Measurements from ENCODE around the gene NPAS3.

NPAS3 gene

DNA sequence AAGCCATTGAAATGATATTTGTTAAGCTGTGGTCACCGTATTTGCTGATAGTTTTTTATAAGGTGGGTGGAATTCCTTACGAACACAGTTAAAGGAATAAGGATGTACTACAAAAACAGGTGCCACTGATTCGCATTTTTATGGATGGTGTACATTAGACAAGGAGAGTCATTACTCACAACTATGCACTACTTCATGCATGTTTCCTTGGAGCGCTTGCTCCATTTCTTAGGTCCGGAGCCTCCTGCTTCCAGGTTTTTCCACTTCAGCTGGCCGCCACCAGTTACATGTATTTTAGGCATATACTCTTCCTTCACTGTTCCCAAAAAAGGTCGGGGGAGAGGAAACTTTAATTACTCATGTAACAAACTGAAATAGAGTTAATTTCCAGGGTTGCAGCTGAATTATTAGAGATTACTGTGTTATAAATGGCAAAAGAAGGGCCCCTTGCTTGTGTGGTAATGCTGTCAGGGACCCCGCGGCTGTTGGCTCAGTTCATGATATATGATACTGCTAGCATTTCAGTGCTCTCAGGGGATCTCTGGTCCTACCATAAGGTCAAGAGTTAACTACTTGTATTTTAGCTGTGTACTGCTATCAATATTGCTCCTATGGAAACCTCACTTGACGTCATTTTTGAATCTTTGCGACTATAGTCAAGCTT, 454.7 kb downstream of the NPAS3 start:
- DNase-seq: no peak

DNA sequence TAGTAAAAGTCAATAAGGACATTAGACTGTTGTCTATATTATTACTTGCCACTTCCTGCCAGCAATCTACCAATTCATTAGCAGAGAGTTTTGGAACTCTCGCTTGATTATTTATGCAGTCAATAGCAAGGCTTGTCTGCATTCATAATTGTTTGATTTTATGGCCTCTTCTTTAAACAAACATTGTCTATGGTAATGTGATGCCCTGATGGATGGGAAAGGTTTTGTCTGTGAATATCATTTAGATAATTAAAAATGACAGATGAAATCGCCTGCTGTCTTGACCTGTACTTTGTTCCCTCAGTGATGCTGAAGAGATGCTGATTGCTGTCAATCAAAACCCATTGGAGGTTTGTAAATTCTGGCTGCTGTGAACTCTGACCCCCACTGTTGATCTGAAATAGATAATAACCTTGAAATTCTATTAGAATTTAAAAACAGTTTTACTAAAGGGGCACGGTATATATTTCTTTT, 455.3 kb downstream of the NPAS3 start:
- DNase-seq: no peak

DNA sequence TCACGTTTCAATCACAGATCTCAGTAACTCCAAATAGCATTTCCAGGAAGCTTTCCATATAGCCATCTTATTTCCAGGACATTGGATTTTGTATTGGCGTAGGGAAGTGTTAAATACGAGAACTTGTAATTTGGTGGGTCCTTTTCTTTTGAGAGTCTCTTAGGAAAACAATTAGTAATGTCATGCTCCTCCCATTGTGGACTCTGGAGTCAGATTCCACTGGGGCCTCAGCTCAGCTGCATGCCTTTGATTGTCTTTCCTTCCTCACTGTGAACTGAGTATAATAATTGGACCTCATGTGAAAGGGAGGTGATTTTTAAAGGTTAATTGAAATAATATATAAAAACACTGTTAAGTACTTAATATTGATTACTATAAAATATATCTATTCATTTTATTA, 462.6 kb downstream of the NPAS3 start:
- DNase-seq: no peak

DNA sequence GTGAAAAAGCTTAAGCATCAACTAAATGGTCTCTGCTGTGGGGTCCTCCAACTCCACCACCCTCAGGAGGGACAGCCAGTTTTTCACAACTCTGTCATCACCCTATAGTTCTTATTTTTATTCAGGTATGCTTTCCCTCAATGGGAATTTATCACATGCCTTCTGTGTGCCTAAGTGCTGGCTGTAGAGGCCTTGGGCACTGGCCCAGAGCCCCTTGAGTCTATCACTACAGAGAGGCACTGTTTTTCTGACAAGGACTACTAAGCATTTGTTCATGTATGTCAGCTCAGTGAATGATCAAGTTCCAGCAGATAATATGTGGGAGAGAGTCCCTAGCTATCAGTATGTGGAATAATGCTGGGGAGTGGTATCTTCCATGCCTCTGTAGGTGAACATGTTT, 463.9 kb downstream of the NPAS3 start:
- no peak for DNase-seq

DNA sequence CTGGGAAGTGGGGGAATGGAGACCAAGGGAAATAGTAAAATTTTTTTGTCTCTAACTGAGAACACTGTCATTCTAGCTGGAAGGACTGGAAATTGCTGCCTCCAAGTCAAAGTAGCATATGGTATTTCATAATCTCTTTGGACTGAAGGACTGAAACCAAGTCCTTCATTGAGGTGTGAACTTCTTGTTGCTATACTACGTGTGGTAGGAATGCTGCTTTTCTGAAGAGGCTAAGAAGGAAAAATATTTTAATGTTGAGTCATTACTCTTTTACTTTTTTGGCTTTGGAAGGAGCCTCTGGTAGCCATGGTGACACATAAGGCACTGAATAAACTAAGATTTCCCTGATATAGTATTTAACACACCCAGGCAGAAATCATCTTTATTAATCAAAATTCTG, 465.4 kb downstream of the NPAS3 start:
- no peak for DNase-seq

DNA sequence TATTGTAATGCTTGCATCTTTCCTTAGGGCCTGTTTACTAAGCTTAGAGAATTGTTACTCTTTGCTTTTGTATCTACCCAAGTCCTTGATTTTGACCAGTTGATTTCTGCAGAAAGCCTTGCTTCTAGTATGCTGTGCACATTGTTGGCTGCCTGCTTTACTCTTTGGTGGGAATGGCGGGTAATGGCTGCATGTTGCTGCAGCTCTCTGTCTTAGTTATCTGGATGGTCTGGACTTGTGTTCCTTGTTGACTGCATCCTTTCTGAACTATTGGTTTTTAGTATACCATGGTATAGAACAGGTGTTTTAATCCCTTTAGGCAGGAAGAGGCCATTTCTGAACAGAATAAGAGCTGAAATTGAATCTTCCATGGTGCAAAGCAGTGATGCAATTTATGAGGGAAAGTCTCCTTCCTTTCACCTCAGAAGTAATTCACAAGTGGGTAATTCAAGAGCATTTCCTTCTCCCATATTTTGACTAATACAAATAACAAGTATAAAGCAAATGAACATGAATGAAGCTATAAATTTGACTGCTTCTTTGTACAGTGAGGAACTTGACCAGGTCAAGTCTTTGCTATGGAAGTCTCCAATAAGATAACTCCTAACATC, 466.4 kb downstream of the NPAS3 start:
- no peak for DNase-seq

DNA sequence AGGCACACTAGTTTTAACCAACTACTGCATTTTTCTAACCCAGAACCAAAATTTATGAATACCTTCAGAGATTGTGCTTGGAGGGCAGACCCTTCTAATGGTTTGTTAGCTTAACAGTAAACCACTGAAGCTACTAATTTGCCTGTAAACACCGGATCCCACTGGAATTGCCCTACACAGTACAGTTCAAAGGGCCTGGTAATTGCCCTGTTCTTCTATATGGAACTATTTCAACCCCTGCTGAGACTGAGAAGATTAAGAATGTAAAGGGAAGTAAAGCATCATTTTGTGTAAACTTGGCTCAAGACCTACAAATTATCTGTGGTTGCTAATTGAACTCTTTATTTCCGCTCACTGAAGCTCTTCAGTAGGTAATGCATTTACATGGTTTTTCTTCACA, 468.1 kb downstream of the NPAS3 start:
- DNase-seq: no peak

DNA sequence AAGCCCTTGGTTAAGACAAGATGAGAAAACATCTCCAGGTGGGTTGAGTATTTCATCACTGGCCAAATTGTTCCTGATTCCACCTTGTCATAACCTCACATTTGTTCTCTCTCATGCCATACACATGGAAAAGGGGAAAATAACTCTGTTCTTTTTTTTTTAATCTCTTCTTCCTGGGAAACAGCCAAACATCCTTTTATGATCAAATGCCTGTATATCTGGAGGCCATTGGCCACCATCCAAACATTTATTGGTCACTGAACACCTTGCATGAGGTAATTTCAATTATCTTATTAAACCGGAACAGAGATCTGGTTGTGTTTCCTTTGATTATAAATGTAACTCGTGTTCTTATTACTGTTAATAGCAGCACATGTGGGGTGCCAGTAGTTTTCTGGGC, 469.6 kb downstream of the NPAS3 start:
- DNase-seq: no peak

DNA sequence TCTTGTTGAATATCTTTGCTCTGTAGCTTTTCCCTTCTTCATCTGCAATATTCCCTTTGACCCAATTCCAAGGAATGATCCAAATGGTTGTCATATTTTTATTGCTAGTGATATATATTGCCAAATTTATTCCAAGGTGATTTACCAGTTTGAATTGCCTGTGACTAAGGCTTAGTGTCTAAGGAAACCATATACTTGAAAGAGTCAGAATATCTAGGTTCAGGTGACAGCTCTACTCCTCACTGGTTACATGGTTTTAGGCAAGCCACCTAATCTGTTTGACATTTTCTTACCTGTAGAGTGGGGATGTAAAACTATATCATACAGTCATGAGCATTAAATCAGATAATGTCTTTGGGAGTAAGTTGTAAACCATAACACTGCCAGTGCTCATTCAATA, 473.8 kb downstream of the NPAS3 start:
- no peak for DNase-seq

DNA sequence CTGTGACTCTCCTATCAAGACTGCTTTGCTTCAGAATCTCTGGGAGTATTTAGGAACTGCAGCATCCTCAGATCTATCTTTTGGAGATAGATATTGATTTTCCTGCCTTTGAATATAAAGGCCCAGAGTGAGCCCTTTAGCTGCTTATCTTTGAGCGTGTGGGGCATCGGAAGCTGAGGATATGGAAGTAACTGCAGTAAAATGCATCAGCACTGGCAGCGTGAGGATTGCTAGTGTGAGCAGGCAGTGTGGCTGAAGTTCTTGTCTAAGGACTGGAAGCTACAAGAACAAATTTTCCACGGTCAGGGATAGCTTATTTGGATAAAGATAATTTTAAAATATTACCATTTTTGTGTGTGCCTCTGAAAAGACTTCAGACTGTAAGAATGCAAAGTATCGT, 474.7 kb downstream of the NPAS3 start:
- no peak for DNase-seq

DNA sequence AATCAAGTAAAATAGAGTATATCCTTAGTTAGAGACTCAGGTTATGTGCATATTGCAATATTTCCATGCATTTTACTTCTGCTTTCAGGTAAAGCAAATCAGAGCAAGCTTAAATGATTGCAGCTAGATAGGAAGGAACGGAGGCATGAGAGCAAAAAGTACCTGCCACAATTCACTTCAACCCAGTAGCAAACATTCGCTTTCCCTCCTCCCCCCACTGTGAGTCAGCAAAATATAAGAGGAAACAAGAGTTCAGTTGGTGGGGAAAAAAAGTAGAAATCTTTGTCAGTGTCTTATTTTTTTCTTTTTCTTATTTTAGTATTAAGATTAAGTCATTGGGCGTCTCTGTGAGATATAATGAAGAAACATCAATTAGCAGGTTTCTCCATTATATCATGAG, 475.4 kb downstream of the NPAS3 start:
- no peak for DNase-seq

DNA sequence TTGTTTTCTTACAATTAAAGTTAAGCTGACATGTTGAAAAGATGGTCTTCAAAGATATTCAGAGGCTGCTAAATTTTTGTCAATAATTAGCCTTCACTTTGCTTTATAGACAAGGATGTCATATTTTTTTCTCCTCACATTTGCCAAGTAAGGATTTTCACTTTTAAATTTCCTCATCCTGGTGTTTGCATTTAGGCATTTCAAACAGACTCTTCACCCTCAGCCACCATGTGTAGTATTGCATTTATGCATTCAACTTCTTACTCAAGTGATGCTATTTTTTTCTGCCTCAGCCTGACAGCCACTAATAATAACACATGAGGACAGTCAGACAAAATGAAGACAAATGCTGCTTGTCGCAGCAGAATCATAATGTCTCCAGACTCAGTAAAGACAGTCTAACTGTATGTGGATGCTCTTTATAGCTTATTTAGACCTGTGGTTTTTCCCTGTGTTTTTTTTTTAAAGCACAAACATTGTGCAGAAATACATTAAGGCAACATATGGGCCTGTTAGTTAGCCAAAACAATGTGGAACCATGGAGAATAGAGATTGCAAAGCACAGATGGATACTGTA, 481.5 kb downstream of the NPAS3 start:
- no peak for DNase-seq

DNA sequence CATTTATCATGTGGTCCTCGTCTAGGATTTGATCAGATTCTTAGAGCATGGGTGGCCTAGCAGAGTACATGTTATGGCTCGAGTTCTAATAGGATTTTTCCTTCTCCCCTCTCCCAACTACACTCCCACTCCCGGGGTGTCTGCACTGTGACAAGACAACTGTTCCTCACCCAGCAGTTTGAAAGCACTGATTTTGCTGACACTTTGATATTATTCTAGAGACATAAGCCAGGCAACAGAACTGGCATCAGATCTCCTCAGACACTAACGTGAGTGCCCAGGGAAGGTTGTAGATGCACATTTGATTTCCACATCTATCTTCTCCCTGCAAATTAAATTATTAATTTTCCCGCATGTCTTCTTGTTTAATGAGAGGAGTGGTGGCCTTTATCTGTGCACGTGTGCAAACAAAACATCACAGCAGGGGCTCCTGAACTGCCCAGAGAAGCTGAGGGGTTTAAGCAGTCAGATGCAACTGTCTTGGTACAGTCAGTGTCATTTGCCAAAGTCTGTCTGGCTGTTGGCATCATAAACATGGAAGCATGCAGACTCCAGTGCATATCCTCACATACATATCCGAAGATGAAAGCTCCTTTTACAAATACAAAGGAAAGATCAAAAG, 491.8 kb downstream of the NPAS3 start:
- no peak for DNase-seq

DNA sequence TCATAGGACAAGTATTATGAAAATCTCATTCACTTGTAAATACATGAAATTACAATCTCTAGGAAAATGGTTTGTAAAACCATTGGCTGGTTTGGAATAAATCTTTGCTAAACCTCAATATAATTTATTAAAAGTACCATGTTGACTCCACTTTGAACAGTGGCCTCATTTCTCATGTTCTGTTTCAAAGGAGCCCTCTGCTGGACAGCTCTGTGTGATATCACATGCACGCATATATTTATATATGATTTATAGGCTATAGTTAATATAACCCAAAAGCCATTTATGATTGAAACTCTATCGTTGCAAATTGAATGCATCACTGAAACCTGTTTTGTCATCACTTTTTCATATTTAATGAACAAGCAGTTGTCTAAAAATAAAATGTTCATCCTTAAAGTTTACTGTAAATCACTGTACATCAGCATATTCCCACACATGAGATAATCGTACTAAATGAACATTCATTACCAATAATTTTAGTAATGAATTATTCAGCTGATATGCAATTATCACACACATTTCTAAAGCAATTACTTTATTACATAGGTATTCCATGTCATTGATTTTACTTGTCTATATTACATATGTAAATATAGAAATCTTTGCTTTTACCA, 493.8 kb downstream of the NPAS3 start:
- DNase-seq: no peak

DNA sequence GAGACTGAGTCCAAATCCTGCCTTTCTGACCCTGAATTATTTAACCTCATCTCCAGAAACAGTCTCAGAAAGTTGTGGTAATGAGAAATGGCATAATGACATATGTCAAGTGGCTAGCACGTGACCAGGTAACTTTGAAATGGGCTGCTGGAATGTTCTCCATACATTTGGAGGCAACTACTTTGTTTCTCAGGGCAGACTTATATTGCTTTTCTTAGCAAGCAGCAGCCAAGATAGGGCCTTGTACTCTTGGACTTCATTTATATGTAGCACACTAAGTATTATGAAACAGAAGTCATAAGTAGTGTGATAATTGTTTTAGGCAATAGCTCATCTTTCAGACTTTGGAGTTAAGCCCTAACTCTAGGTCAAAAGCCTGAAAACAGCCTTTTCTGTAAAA, 494.7 kb downstream of the NPAS3 start:
- no peak for DNase-seq

DNA sequence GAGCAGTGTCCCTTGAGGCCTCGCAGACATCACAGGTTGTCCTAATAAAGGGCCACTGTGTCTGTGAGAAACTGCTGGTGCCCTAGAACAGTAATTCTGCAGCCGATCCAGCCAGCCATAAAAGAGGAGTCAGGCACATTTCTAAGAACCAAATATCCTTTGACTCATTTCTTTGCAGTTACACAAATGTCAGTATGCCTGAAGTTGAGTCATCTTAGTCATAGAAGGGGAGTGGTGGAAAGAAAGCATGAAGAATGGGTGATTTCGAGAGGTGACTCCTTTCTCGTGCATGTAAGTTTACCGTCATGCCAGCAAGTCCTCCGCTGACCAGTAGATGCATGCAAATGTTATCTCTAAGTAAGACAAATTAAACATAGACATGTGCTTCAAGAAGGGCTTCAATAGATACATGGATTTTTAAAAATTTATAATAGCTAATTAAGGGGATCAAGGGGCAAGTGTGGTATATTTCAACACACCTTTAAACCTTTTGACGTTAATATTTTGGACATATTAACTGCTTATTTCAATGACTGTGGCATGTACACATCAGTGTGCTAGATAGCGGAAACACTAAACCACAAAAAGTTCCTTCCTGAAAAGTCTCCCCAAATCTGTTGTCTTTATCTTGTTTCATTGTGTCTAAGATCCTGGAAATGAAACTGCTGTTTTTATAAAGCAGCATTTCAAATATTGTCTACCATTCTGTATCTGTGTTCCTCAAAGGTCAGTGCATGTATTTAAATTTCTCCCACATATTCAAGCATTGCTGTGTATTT, 497.4 kb downstream of the NPAS3 start:
- DNase-seq: no peak

DNA sequence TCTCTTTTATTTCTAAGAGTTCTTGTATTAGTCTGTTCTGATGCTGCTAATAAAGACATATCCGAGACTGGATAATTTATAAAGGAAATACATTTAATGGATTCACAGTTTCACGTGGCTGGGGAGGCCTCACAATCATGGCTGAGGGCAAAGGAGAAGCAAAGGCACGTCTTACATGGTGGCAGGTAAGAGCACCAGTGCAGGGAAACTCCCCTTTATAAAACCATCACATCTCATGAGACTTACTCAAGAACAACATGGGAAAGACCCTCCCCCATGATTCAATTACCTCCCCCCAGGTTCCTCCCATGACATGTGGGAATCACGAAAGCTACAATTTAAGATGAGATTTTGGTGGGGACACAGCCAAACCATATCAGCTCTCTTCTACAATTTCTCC, 503.0 kb downstream of the NPAS3 start:
- DNase-seq: no peak

DNA sequence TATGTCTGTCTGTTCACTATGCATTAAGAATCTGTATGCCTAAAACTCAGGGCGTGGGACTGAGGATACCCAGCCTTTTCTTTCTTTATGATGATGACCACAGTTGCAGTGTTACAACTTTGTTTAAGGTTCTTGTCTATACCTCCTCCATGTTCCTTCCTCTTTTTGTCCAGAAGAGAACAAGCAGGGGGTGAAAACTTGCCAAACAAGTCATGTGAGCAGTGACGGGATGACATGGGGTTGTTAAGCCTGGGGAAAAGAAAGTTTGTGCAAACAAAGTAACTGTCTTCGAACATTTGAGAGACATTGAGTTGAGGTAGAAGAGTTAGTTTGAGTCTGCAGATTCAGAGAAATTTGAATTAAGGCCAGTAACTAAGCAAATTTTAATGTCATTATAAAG, 505.5 kb downstream of the NPAS3 start:
- no peak for DNase-seq

DNA sequence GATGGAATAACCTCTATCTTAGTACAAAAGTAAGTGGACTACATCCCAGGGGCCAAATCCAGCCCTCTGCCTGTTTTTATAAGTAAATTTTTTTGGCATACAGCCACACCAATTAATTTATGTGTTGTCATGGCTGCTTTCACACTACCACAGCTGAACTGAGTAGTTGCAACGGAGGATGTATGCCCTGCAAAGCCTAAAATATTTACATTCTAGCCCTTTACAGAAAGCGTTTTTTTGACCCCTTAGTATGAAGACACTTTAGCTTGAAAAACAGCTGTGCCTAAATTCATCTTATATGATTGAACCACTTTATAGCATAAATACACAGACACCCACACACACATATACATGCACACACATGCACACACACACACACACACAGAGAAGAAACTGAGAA, 510.6 kb downstream of the NPAS3 start:
- no peak for DNase-seq

DNA sequence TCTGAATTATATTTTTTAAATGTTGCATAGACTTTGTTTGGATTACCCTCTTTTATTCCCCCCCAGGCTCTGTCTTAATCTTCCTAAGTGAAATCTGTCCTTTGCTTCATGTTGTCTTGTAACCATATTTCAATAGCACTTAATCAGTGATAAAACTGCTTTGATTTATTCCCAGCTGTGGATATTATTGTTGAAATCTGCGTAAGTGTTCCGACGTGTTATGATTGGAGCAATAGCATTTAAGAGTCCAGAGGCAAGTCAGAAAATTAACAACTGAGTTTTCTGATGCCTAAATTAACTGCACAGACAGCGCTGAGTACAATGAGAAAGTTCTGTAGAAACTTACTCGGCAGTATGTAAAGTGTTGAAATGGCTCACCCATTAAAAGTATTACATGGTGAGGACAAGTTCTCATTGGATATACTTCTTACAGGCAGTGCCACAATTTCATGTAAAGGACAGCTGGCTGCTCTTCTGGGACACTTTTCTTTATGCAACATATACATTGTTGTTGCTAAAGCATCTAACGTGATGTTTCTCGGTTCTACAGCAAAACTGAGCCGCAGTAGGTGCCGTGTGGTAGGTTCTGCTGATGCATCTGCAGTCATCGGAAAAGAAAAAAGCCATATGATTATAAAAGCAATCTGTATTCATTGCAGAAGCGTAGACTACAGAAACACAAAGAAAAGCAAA, 511.2 kb downstream of the NPAS3 start:
- DNase-seq: no peak

DNA sequence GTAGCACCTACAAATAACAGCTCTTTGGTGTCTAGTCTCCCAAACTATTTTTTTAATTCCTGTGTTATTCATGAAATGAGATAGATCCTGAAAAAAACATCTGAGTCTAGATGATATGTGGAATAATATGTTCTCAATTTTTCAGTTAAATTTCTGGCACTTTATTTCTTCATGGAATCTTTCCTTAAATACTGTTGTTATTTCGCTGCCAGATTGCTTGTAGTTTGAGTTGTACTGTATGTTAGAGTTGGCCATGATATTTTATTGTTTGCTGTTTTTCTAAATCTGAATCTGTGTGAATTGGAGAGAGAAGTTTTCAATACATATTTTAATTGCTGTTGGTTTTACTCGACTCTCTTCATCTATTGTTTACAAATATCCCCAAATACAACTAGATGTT, 511.7 kb downstream of the NPAS3 start:
- DNase-seq: no peak

DNA sequence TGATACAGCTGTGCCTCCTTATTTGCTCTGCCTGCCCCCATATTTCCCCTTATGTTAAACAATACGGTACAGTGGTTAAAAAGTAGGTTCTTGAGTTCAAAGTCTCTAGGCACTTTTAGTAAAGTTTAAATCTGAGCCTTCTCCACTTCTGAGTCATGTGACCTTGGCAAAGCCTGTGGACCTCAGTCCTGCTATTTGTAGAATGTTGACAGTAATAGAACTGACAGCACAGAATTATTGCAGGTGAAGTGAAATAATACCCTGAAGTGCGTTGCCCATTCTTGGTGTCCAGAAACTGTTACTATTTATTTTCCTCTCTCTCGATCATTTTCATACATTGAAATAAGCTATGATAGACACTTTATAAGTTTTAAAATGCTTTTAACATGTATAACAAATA, 512.5 kb downstream of the NPAS3 start:
- DNase-seq: no peak

Data from stimulated activated CD4-positive, alpha-beta T cell treated with anti-CD3 and anti-CD28 coated beads, Interleukin-4, amount 100 ng/mL, for 4 hours (primary cell).